Measurements from ENCODE around the gene DIAPH2.

DNA sequence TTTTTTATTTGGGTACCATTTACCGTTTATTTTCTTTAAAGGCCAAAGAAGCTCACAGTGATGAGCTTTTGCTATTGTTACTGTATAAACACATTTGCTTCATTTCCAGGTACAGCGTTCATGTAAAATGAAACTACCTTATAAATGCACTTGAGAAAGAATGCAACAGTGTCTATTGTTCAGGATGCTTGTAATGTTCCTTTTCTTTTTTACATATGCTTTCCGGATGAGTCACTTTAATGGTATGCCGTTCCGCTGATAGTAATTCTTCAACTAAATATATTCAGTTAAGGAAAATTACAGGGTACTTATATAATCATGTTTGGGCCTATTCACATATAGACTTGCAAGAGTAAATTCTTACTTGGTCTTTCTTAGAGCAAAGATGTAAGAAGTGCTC, 554.0 kb downstream of the DIAPH2 start:
- TF ChIP-seq, protein P1, sequence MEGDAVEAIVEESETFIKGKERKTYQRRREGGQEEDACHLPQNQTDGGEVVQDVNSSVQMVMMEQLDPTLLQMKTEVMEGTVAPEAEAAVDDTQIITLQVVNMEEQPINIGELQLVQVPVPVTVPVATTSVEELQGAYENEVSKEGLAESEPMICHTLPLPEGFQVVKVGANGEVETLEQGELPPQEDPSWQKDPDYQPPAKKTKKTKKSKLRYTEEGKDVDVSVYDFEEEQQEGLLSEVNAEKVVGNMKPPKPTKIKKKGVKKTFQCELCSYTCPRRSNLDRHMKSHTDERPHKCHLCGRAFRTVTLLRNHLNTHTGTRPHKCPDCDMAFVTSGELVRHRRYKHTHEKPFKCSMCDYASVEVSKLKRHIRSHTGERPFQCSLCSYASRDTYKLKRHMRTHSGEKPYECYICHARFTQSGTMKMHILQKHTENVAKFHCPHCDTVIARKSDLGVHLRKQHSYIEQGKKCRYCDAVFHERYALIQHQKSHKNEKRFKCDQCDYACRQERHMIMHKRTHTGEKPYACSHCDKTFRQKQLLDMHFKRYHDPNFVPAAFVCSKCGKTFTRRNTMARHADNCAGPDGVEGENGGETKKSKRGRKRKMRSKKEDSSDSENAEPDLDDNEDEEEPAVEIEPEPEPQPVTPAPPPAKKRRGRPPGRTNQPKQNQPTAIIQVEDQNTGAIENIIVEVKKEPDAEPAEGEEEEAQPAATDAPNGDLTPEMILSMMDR (IDR thresholded peaks at IDR 0.05; ENCODE audit: low read depth, low read length): no peak
- no peak for TF ChIP-seq POLR2A (IDR thresholded peaks at IDR 0.05; ENCODE audit: extremely low read depth, insufficient read length)

Data from NB4 (cell line).